ENCODE data around the gene DONSON.
"Not testable (repeated sequence)": the region's sequence is repeated elsewhere in the genome, so short reads cannot be mapped to it uniquely, and the experiment has no call there.

Gene DONSON

GRCh38 chr21:33588485-33589335 is at the start of gene DONSON:
Gene DONSON (minus strand): TSS chr21:33588684. CDS start chr21:33588641, 43 bp downstream.
- peak; percentile 87 for DNase-seq

- no peak for DNase-seq
Measured at GRCh38 chr21:33634254-33634653, 45.8 kb upstream of the DONSON start.

GRCh38 chr21:33626151-33626550 is 37.7 kb upstream of the DONSON start:
- not testable (repeated sequence) for DNase-seq

- no peak for DNase-seq
Measured at GRCh38 chr21:33622253-33622652, 33.8 kb upstream of the DONSON start.

GRCh38 chr21:33619726-33620125 is 31.2 kb upstream of the DONSON start:
- DNase-seq, result no peak

GRCh38 chr21:33618407-33618806 is 29.9 kb upstream of the DONSON start:
- DNase-seq, result no peak

- DNase-seq, result not testable (repeated sequence)
Measured at GRCh38 chr21:33617565-33617964, 29.1 kb upstream of the DONSON start.

GRCh38 chr21:33611006-33611744 is 22.7 kb upstream of the DONSON start:
- DNase-seq, result no peak

- no peak for DNase-seq
Measured at GRCh38 chr21:33608559-33608958, 20.1 kb upstream of the DONSON start.

GRCh38 chr21:33598051-33598450 is 9.6 kb upstream of the DONSON start:
- DNase-seq, result no peak

- peak; percentile 34 for DNase-seq
Measured at GRCh38 chr21:33587792-33588484, 546 bp downstream of the DONSON start.

GRCh38 chr21:33586927-33587326 is 1.6 kb downstream of the DONSON start:
- no peak for DNase-seq

- DNase-seq, result no peak
Measured at GRCh38 chr21:33584455-33584854, 4.0 kb downstream of the DONSON start.

GRCh38 chr21:33578959-33579542 is 9.4 kb downstream of the DONSON start:
- DNase-seq, result no peak

GRCh38 chr21:33578214-33578613 is 10.3 kb downstream of the DONSON start:
- no peak for DNase-seq

GRCh38 chr21:33576741-33577141 is 11.7 kb downstream of the DONSON start:
- DNase-seq, result not testable (repeated sequence)

GRCh38 chr21:33572350-33572749 is 16.1 kb downstream of the DONSON start:
- DNase-seq, result no peak

- no peak for DNase-seq
Measured at GRCh38 chr21:33569991-33570390, 18.5 kb downstream of the DONSON start.

- DNase-seq, result no peak
Measured at GRCh38 chr21:33568448-33568847, 20.0 kb downstream of the DONSON start.

- no peak for DNase-seq
Measured at GRCh38 chr21:33567914-33568313, 20.6 kb downstream of the DONSON start.

- no peak for DNase-seq
Measured at GRCh38 chr21:33566514-33566913, 22.0 kb downstream of the DONSON start.

GRCh38 chr21:33562389-33562788 is 26.1 kb downstream of the DONSON start:
- no peak for DNase-seq

- DNase-seq, result no peak
Measured at GRCh38 chr21:33561373-33561772, 27.1 kb downstream of the DONSON start.
